Measurements from ENCODE around the gene LYST. TPM values are rescaled to one million over a fixed set of nuclear protein-coding genes. Genes with fewer than 3 reads are reported as not detected.

Gene LYST
- total and polyA plus RNA-seq, 10 of the 15 experiments (the other 5 are each of a cell fraction or from before 2014, with no cell fraction given) = 3.3 to 28.1 (median 5.6) TPM

DNA sequence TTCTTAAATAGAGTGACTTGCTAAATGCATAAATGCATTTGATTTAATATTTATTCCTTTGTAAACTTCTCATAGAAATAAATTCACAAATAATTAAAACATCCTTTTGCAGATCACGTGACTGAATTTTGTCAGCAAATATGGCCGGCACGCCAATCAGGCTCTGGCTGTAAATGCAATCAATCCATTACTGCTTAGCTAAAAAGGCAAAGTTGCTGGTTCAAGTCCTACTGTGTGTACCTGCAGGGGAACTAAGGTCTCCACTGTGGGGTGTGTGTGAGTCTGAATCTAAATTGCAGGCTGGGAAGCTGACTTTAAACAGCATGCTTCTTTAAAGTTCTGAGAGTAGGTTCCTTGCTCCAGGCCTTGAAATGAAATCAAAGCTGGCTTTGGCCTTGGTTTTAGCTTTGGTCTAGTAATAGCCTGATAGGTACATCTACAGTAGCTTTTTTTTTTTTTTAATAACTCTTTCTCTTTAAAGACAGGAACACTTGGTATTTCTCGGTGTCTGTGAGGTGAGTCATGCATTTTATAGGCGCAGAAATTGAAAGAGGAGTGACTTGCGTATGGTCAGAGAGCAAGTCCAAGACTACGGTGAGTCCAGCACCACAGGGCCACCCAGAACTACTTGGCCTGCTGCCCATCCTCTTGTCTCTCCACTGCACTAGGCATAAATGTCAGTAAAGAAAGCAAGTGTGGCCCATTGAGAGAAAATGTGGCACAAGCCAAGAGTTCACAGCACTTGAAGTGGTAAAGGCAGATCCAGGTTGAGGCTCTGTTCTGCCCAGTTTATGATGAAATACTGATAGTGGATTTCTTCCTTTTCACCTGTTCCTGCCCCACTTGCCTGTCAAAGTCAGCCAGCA lies 36.2 kb upstream of the LYST start:
- no peak for ATAC-seq
- Histone ChIP-seq H3K27me3 (replicated peaks in 1 of 2; ENCODE audit: control insufficient read depth in 2 of 2, insufficient read depth in 2 of 2, low read length in 1 of 2) (no peaks in the 10 kb centered on the region), H3K4me3 (no peak overlapping the region), H3K79me2 (ENCODE audit: control insufficient read depth, insufficient read depth, low read length) (no peaks in the 10 kb centered on the region), H4K20me1 (ENCODE audit: control insufficient read depth, insufficient read depth) (no peaks in the 10 kb centered on the region), H2AFZ (ENCODE audit: control insufficient read depth, low read depth, low read length) (no peak overlapping the region), H3K9ac (ENCODE audit: control insufficient read depth, insufficient read depth, low read length) (no peak overlapping the region), H3K9me3 (replicated peaks; ENCODE audit: control insufficient read depth, insufficient read depth, low read length) (no peaks in the 10 kb centered on the region; the same call in 2 of the 3 replicates), H3K36me3 (ENCODE audit: control insufficient read depth in 2 of 2, insufficient read depth in 2 of 2, low read length in 1 of 2) (no peaks in the 10 kb centered on the region), H3K27ac (ENCODE audit: control insufficient read depth, insufficient read depth) (no peak overlapping the region), H3K4me1 (ENCODE audit: control insufficient read depth, insufficient read depth, low read length) (peaks cover 3% of the 10 kb centered on the region; the same call in 1 of the 2 replicates), H3K4me2 (ENCODE audit: control insufficient read depth, insufficient read depth) (no peak overlapping the region)
- ChIA-PET POLR2A (interaction anchor here (0.7 to 1.1 kb wide), 2 partner anchors 8 to 21 kb away, joined by 4 to 7 read pairs; no protein-coding TSS in a partner anchor), CTCF (interaction anchor here (1.0 to 1.3 kb wide), 3 partner anchors 10 to 37 kb away, joined by 3 read pairs; no protein-coding TSS in a partner anchor), RAD21 (ENCODE audit: unreplicated experiment) (interaction anchor here (0.7 to 1.3 kb wide), 2 partner anchors 15 to 46 kb away, joined by 3 read pairs; no protein-coding TSS in a partner anchor), SMC1A (ENCODE audit: uncharacterized antibody, unreplicated experiment) (interaction anchor here (0.8 to 1.8 kb wide), 8 partner anchors 10 to 69 kb away, joined by 4 to 6 read pairs (median 4); no protein-coding TSS in a partner anchor)
- BruUV-seq (replicated peaks) = no TSS peak
- no peak for DNase-seq (ENCODE audit: low read depth, low spot score)
- FAIRE-seq = no peak
- intact Hi-C loops (cut with micrococcal nuclease; ENCODE audit: unreplicated experiment) (no loop called here), in situ Hi-C loops (cut with MboI) (no loop called here)
- 71% methylated on average over 7 of the region's 7 CpGs for WGBS (ENCODE audit: insufficient coverage, insufficient replicate concordance, low lambda C conversion rate, missing lambda C conversion rate)
- peak; percentile 48; the same call in 1 of the 2 replicates for TF ChIP-seq RAD51 (IDR thresholded peaks at IDR 0.05)
- TF ChIP-seq, protein P1, sequence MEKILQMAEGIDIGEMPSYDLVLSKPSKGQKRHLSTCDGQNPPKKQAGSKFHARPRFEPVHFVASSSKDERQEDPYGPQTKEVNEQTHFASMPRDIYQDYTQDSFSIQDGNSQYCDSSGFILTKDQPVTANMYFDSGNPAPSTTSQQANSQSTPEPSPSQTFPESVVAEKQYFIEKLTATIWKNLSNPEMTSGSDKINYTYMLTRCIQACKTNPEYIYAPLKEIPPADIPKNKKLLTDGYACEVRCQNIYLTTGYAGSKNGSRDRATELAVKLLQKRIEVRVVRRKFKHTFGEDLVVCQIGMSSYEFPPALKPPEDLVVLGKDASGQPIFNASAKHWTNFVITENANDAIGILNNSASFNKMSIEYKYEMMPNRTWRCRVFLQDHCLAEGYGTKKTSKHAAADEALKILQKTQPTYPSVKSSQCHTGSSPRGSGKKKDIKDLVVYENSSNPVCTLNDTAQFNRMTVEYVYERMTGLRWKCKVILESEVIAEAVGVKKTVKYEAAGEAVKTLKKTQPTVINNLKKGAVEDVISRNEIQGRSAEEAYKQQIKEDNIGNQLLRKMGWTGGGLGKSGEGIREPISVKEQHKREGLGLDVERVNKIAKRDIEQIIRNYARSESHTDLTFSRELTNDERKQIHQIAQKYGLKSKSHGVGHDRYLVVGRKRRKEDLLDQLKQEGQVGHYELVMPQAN (conservative IDR thresholded peaks at IDR 0.05) = no peak
- no peak for TF ChIP-seq MYB (IDR thresholded peaks at IDR 0.05; ENCODE audit: borderline replicate concordance, low read depth, low read length)
- TF ChIP-seq NFYB (IDR thresholded peaks at IDR 0.05; ENCODE audit: insufficient read depth, low read depth, low read length) = no peak
- no peak for TF ChIP-seq MXI1 (IDR thresholded peaks at IDR 0.05; ENCODE audit: low read depth, low read length)
- TF ChIP-seq BHLHE40 (IDR thresholded peaks at IDR 0.05; ENCODE audit: borderline replicate concordance in 1 of 2, low read depth in 2 of 2, low read length in 1 of 2) = 0 out of 4 replicates have a peak, but pooled peaks of 1 of the 2 experiments have one; percentile 4
